ENCODE results near the gene DGKA.

DGKA gene

GRCh38 chr12:55893723-55894122, 37.2 kb upstream of the DGKA start (continued):
- TF ChIP-seq ZNF26 (tag by site-specific recombination; IDR thresholded peaks at IDR 0.05), result no peak
- TF ChIP-seq ZNF548 (tag by site-specific recombination; IDR thresholded peaks at IDR 0.05), result no peak
- no peak for TF ChIP-seq ZFP41 (tag by site-specific recombination; IDR thresholded peaks at IDR 0.05; ENCODE audit: borderline replicate concordance)
- no peak for TF ChIP-seq ZNF701 (tag by site-specific recombination; IDR thresholded peaks at IDR 0.05)
- TF ChIP-seq ZBTB48 (tag by site-specific recombination; IDR thresholded peaks at IDR 0.05), result no peak
- no peak for TF ChIP-seq ZNF354C (tag by site-specific recombination; IDR thresholded peaks at IDR 0.05; ENCODE audit: borderline replicate concordance, low read depth)
- TF ChIP-seq ZNF830 (tag by site-specific recombination; IDR thresholded peaks at IDR 0.05; ENCODE audit: low read depth), result no peak
- no peak for TF ChIP-seq ZNF121 (tag by site-specific recombination; IDR thresholded peaks at IDR 0.05)
- TF ChIP-seq ZNF223 (tag by site-specific recombination; IDR thresholded peaks at IDR 0.05), result no peak
- no peak for TF ChIP-seq ZNF600 (tag by site-specific recombination; IDR thresholded peaks at IDR 0.05)
- no peak for TF ChIP-seq INSM2 (tag by site-specific recombination; IDR thresholded peaks at IDR 0.05)

- no peaks in the 10 kb centered on the region for H3K9me3 ChIP-seq (ENCODE audit: control insufficient read depth, insufficient read depth, low read depth, low read length)
- TF ChIP-seq ZNF548 (tag by site-specific recombination; IDR thresholded peaks at IDR 0.05) (no peak), EGR2 (tag by site-specific recombination; IDR thresholded peaks at IDR 0.05; ENCODE audit: low read depth) (0 out of 2 replicates have a peak, but pooled peaks have one; percentile 31), ZNF19 (tag by site-specific recombination; IDR thresholded peaks at IDR 0.05; ENCODE audit: low read depth) (no peak), BCL6B (tag by site-specific recombination; IDR thresholded peaks at IDR 0.05) (no peak), ZFHX2 (tag by site-specific recombination; conservative IDR thresholded peaks at IDR 0.05) (peak; percentile 52), ZBTB1 (tag by site-specific recombination; IDR thresholded peaks at IDR 0.05) (no peak)
- H3K4me3 ChIP-seq (ENCODE audit: low read depth, low read length), result no peak overlapping the region
- no peak overlapping the region for H3K27ac ChIP-seq (ENCODE audit: extremely low read depth, low read depth, low read length)
- ChIA-PET CTCF (interaction anchor here (0.6 kb wide), 1 partner anchor 59 kb away, joined by 3 read pairs; no protein-coding TSS in a partner anchor), POLR2A (interaction anchor here (1.2 kb wide), 1 partner anchor 70 kb away, joined by 3 read pairs; the partner anchor contains the start of gene DNAJC14)
- peaks cover 0 to 23% of the 10 kb centered on the region in 2 experiments; a peak in 2 of 3 replicates for H3K36me3 ChIP-seq (ENCODE audit: control insufficient read depth in 2 of 2, insufficient read depth in 1 of 2, low read length in 2 of 2)
- H3K4me1 ChIP-seq (ENCODE audit: control insufficient read depth, insufficient read depth, low read length), result no peaks in the 10 kb centered on the region
These were observed 31.9 kb upstream of the DGKA start for GRCh38 chr12:55899082-55899481.

GRCh38 chr12:55901881-55902490, 29.0 kb upstream of the DGKA start:
- no peaks in the 10 kb centered on the region for H3K9me3 ChIP-seq (ENCODE audit: control insufficient read depth, insufficient read depth, low read depth, low read length)
- no peaks in the 10 kb centered on the region for H3K4me1 ChIP-seq (ENCODE audit: control insufficient read depth, insufficient read depth, low read length)
- ChIA-PET CTCF (interaction anchor here (0.6 kb wide), 2 partner anchors 24 to 265 kb away, joined by 4 read pairs; no protein-coding TSS in a partner anchor), POLR2A (interaction anchor here (0.5 kb wide), 1 partner anchor 76 kb away, joined by 6 read pairs; no protein-coding TSS in a partner anchor)
- peaks cover 0 to 23% of the 10 kb centered on the region in 2 experiments; a peak in 2 of 3 replicates for H3K36me3 ChIP-seq (ENCODE audit: control insufficient read depth in 2 of 2, insufficient read depth in 1 of 2, low read length in 2 of 2)
- H3K27ac ChIP-seq (ENCODE audit: extremely low read depth, low read depth, low read length), result no peak overlapping the region
- no peak overlapping the region for H3K4me3 ChIP-seq (ENCODE audit: low read depth, low read length)
- TF ChIP-seq ZNF175 (tag by site-specific recombination; IDR thresholded peaks at IDR 0.05), result no peak
- no peak for TF ChIP-seq ZNF16 (tag by site-specific recombination; IDR thresholded peaks at IDR 0.05; ENCODE audit: low read depth)
- no peak for TF ChIP-seq SALL2 (tag by site-specific recombination; IDR thresholded peaks at IDR 0.05; ENCODE audit: borderline replicate concordance)
- no peak for TF ChIP-seq ZNF211 (tag by site-specific recombination; IDR thresholded peaks at IDR 0.05; ENCODE audit: low read depth)
- TF ChIP-seq ZNF138 (tag by site-specific recombination; IDR thresholded peaks at IDR 0.05; ENCODE audit: borderline replicate concordance), result no peak
- TF ChIP-seq ELK4 (IDR thresholded peaks at IDR 0.05; ENCODE audit: borderline replicate concordance, low read depth, low read length), result no peak
- TF ChIP-seq ZNF654 (tag by site-specific recombination; IDR thresholded peaks at IDR 0.05; ENCODE audit: low read depth), result no peak
- no peak for TF ChIP-seq ZBTB17 (tag by site-specific recombination; IDR thresholded peaks at IDR 0.05)
- no peak for TF ChIP-seq ZBTB49 (tag by site-specific recombination; IDR thresholded peaks at IDR 0.05; ENCODE audit: low read depth)
